Activated CD8-positive, alpha-beta memory T cell treated with anti-CD3 and anti-CD28 coated beads, Interleukin-2, amount 50 U/mL, for 1 hour (primary cell): ENCODE data around the gene ACER3.
"Not testable (repeated sequence)": the region's sequence is repeated elsewhere in the genome, so short reads cannot be mapped to it uniquely, and the experiment has no call there.

ENCODE experiments used
- DNase-seq: peaks from one replicate; pipeline ENCODE4 v3.0.0-alpha.2; 2020; ENCODE audit errors: extremely low read depth

Gene ACER3

GRCh38 chr11:76860539-76861475 lies at the start of gene ACER3:
Gene ACER3, plus strand, starts transcription at chr11:76860918. Its CDS starts 59 bp downstream, at chr11:76860977.
- DNase-seq = peak; percentile 47

- DNase-seq = no peak
Measured at GRCh38 chr11:76811259-76811658, 49.5 kb upstream of the ACER3 start.

- DNase-seq = no peak
Measured at GRCh38 chr11:76814414-76814813, 46.3 kb upstream of the ACER3 start.

- DNase-seq = not testable (repeated sequence)
Measured at GRCh38 chr11:76815678-76816077, 45.0 kb upstream of the ACER3 start.

GRCh38 chr11:76820184-76820566 lies 40.5 kb upstream of the ACER3 start:
- no peak for DNase-seq

GRCh38 chr11:76821396-76821795 lies 39.3 kb upstream of the ACER3 start:
- not testable (repeated sequence) for DNase-seq

- no peak for DNase-seq
Measured at GRCh38 chr11:76822406-76822805, 38.3 kb upstream of the ACER3 start.

- DNase-seq = no peak
Measured at GRCh38 chr11:76823481-76824028, 37.2 kb upstream of the ACER3 start.

- no peak for DNase-seq
Measured at GRCh38 chr11:76824083-76824939, 36.4 kb upstream of the ACER3 start.

- DNase-seq = no peak
Measured at GRCh38 chr11:76824980-76825725, 35.6 kb upstream of the ACER3 start.

- DNase-seq = no peak
Measured at GRCh38 chr11:76825726-76826396, 34.9 kb upstream of the ACER3 start.

GRCh38 chr11:76826508-76826907 lies 34.2 kb upstream of the ACER3 start:
- DNase-seq = not testable (repeated sequence)

GRCh38 chr11:76827005-76827404 lies 33.7 kb upstream of the ACER3 start:
- not testable (repeated sequence) for DNase-seq

GRCh38 chr11:76830639-76831327 lies 29.9 kb upstream of the ACER3 start:
- DNase-seq = no peak

- DNase-seq = no peak
Measured at GRCh38 chr11:76831686-76832310, 28.9 kb upstream of the ACER3 start.

GRCh38 chr11:76832361-76832760 lies 28.4 kb upstream of the ACER3 start:
- DNase-seq = no peak

GRCh38 chr11:76834151-76834550 lies 26.6 kb upstream of the ACER3 start:
- no peak for DNase-seq

GRCh38 chr11:76835036-76835435 lies 25.7 kb upstream of the ACER3 start:
- DNase-seq = no peak

GRCh38 chr11:76835928-76836612 lies 24.6 kb upstream of the ACER3 start:
- DNase-seq = no peak
